GM18511 (cell line): ENCODE data around the gene PARVG.
"Not testable (repeated sequence)": the region's sequence is repeated elsewhere in the genome, so short reads cannot be mapped to it uniquely, and the experiment has no call there.

Experiments used
- ATAC-seq: cut with Tn5 transposase; IDR thresholded peaks from one replicate; pipeline ENCODE4 v1.9.1; 2021; ENCODE audit warnings: mild to moderate bottlenecking, moderate library complexity; ENCODE audit not compliant: unreplicated experiment

The PARVG gene

DNA sequence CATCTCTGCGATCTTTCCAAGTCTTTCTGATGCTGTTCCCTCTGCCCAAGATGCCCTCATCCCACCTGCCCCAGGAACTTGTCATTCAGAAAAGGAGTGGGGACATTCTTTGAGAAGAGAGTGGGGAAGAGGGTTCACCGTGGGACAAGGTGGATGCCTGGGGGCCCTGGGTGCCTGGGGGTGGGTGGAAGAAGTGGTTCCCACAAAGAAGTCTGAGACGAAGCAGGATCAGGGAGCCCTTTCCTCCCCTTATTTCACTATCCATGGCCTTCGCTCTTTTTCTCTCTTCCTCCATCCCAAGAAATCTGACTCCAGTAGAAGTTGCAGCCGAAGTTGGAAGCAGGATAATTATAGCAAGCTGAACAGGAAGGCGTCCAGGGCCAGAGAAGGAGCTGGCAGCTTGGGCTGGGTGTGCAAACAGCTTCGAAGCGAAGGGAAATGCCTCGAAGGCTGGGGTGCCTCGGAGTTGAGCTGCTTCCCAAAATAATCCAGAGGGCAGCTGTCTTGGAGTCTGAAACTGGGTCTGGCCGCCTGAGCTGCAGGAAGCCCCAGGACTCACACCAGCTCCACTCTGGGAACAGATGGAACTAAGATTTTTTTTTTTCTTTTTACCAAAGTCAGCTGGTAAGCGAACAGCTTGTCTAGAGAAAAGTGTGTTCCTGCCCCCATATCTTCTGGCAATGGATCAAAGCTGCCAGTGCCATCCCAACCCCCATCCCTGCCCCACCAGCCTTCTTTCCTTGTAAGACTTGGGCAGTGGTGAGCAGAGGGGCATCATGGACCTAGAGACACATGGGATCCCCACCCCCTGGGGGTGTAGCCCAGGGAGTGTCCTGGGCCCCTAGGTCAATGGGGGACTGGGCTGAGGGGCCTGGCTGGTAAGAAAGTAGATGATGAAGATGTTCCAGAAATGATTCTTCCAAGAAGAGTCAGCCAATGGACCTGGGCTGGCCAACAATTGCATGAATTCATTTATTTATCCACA, 31.5 kb downstream of the PARVG start:
- no peak for ATAC-seq

DNA sequence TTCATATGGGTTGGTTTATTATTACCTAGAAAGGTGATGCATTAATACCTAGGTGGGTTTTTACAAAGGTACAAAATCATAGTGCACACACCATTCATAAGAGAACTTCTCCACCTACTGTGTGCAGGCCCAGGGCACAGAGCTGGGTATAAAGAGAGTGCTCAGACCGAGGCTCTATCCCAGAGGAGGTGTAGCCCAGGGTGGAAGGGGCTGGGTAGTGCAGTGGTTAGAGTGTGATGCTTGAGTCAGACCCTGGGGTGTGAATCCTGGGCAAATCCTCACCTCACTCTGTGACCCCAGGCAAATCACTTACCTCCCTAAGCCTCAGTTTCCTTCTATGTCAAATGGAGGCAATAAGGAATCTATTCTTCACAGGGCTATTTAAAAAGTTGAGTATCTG, 32.2 kb downstream of the PARVG start:
- no peak for ATAC-seq

- no peak for ATAC-seq
These were observed 32.8 kb downstream of the PARVG start for GRCh38 chr22:44213489-44214043.

DNA sequence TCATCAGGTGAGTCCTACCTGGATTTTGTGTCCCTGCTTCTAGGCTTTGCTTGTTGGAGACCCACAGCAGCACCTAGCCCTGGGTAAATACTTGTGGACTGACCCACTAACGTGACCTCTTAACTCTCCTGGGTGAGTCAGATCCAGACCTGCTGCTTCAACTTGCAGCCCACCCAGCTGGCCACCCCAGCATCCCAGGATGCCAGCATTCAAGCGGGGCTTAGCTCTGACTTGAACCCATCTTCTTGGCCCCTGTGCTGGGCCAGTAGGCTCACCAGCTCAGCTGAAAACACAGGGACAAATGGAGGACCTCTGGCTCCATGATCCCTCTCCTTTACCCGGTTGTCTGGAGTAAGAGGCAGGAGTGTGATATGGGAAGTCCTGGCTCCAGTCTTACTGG, 33.5 kb downstream of the PARVG start:
- no peak for ATAC-seq

- ATAC-seq = no peak
These were observed 34.0 kb downstream of the PARVG start for GRCh38 chr22:44214764-44215163.

GRCh38 chr22:44215287-44215686, 34.6 kb downstream of the PARVG start:
- ATAC-seq = no peak

GRCh38 chr22:44217346-44217745, 36.6 kb downstream of the PARVG start:
- no peak for ATAC-seq

DNA sequence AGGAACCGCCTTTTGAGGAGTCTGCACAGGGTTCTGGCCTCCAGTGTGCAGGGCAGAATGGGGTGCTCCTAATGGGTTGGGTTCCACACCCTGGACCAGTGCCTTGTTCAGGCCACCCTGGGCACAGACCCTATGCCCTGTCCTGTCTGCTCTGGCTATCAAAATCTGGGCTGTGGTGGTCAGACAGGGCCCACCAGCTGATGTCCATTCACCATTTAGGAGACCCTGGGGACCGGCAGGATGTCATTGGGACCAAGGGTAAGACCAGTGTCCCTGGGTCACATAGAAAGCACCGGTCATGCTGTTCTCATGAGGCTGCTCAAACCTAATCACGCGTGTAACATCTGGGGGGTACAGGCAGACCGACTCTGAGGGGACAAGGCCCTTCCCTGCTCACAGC, 37.3 kb downstream of the PARVG start:
- ATAC-seq = no peak

GRCh38 chr22:44219101-44219870, 38.6 kb downstream of the PARVG start:
- ATAC-seq = no peak

GRCh38 chr22:44220727-44221680, 40.3 kb downstream of the PARVG start:
- ATAC-seq = no peak

DNA sequence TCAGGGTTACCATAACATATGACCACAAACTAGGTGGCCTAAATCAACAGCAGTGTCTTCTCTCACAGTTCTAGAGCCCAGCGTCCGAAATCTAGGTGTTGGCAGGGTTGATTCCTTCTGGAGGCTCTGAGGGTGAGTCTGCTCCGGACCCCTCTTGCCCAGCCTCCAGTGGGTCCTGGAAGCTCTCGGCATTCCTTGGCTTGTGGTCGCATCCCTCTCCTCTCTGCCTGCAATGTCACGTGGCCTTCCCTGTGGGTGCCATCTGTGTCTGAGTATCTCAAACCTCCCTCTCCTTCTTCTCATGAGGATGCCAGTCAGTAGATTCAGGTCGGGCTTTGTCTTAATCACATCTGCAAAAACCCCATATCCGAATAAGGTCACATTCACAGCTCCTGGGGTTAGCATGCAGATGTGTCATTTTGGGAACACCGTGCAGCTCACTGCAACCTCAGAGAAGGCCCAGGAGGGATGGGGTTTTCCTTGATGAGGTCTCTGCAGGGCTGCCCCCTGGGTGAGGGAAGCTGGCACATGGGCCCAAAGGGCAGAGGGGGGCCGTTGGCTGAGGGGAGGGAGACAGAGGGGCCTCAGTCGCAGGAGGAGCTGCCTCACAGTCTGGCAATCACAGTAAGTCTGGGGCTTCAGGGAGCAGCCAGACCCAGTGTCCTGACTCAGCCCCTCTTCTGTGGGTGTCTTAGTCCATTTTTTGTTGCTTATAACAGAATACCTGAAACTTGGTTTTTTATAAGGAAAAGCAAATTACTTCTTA, 41.2 kb downstream of the PARVG start:
- ATAC-seq = no peak

DNA sequence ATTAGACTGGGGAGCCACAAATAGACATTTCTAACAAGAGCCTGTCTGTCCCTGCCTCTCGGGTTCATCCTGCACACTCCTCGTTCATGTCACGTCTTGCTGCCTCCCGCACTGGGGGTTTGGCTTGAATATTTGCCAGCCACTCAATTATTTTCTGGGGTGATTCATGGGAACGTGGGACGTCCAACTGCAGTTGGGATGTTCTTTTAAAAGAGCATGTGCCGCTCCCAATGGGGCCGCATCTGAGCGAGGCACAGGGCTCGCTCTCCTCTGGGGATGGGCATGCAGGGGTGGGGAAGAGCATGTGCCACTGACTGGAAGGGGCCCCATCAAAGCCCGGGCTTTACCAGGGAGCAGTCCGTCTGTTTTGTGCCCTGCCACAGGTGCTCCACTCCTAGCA, 43.4 kb downstream of the PARVG start:
- ATAC-seq = no peak

DNA sequence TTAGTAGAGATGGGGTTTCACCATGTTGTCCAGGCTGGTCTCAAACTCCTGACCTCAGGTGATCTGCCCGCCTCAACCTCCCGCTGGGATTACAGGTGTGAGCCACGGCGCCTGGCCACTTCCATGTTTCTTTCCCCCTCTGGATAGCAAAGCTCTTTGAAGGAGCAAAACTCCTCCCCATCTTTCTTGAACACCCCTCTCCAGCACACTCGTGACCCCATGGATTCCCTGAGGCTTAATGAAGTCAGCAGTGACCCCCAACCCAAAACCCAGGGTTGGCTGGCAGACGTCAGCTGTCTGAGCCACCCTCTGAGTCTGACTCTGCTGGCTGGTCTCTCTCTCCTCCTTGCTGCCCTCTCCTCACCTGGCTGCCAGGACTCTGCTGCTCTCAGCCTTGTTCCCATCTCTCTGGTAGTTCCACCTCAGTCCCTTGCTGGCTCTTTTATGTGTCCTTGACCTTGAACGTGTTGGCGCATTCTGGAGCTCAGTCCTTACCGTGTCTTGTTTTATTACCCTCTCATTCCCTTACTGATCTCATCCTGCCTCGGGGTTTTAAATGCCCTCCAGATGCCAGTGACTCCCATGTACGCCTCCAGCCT, 44.5 kb downstream of the PARVG start:
- ATAC-seq = no peak

DNA sequence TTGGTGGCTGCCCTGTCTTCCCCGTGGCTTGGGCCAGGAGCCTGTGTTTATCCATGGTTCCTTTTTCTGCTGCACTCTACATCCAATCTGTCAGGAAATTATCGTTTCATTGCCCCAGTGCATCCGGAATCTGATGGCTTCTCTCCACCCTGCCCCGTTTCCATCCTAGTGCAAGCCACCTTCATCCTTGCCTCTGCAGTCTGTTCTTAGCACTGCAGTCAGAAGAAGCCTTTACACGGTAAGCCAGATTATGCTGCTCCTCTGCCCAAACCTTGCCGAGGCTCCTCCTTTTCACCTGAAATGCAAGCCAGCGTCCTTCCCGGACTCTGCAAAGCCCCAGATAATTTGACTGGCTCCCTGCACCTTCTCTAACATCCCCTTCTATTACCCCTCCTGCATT, 45.1 kb downstream of the PARVG start:
- ATAC-seq = no peak

- ATAC-seq = no peak
These were observed 48.6 kb downstream of the PARVG start for GRCh38 chr22:44229331-44229730.

DNA sequence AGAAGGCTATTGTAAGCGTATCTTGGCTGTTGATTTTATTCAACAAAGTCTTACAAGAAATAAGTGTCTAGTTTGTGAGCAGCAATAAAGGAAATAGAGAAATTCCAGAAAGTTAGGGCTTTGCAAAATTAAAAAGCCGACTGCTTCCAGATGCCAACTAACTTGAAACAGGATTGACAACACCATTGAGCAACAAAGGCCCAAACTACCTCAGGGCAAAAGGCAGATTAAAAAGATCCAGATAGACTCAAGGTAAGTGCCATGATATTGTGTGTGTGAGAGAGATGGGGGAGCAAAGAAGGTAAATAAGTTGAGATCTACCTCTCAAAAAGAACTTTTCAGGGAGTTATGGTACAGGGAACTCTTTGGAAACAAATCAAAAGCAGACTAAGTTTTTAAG, 49.1 kb downstream of the PARVG start:
- no peak for ATAC-seq

DNA sequence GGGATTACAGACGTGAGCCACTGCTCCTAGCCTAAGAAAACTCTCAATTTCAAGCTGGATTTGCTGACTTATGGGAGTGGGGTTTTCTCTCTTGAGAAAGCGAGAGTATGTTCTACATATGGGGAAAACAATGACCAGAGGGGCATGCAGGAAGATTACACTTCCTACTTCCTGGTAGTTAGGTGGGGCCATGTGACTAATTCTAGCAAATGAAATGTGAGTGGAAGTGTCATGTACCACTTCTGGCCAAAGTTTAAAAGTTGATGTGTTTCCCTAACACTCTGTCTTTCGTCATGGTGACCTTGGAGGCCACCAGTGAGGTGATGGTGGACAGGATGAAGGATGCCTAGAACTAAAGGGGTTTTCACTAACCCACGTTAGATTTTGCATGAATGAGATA, 50.5 kb downstream of the PARVG start:
- ATAC-seq = no peak

GRCh38 chr22:44234372-44234771, 53.6 kb downstream of the PARVG start:
- ATAC-seq = not testable (repeated sequence)

GRCh38 chr22:44237290-44237689, 56.6 kb downstream of the PARVG start:
- ATAC-seq = no peak
